VCaP (cell line): ENCODE measurements around the gene IL10.

Experiments
- H3K27ac ChIP-seq: fragments of 450-650 bp; 2 replicates; pipeline ENCODE4 v1.5.1; 2017
- TF ChIP-seq, protein P1 (sequence below): fragments of 450-650 bp; conservative IDR thresholded peaks from 2 replicates; pipeline ENCODE4 v1.5.1; 2017; ENCODE audit warnings: mild to moderate bottlenecking, moderate library complexity

Gene IL10

GRCh38 chr1:206808615-206809014 is 36.3 kb upstream of the IL10 start:
- TF ChIP-seq, protein P1, sequence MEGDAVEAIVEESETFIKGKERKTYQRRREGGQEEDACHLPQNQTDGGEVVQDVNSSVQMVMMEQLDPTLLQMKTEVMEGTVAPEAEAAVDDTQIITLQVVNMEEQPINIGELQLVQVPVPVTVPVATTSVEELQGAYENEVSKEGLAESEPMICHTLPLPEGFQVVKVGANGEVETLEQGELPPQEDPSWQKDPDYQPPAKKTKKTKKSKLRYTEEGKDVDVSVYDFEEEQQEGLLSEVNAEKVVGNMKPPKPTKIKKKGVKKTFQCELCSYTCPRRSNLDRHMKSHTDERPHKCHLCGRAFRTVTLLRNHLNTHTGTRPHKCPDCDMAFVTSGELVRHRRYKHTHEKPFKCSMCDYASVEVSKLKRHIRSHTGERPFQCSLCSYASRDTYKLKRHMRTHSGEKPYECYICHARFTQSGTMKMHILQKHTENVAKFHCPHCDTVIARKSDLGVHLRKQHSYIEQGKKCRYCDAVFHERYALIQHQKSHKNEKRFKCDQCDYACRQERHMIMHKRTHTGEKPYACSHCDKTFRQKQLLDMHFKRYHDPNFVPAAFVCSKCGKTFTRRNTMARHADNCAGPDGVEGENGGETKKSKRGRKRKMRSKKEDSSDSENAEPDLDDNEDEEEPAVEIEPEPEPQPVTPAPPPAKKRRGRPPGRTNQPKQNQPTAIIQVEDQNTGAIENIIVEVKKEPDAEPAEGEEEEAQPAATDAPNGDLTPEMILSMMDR, result no peak
- no peak overlapping the region for H3K27ac ChIP-seq

DNA sequence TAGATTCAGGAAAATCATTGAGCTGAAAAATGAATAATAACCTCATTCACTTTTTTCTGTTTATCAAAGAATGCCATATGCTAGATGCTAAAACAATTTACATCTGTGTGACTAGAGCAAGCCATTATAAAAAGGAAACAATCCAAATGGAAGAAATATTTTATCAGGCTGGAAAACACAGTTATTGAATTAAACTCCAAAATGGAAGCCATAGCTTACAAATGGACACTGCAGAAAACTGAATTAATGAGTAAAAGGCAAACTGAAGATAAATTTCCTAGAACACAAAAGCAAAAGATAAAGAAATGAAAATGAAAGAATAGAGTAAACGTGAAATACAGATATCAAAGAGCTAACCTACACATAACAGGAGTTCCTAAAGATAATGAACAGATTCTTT is 33.1 kb upstream of the IL10 start:
- no peak overlapping the region for H3K27ac ChIP-seq
- TF ChIP-seq, protein P1, result no peak

GRCh38 chr1:206804156-206804737 is 32.0 kb upstream of the IL10 start:
- H3K27ac ChIP-seq, result no peak overlapping the region

GRCh38 chr1:206803221-206803730 is 31.0 kb upstream of the IL10 start:
- TF ChIP-seq, protein P1, result no peak
- no peak overlapping the region for H3K27ac ChIP-seq

More at GRCh38 chr1:206804156-206804737, 32.0 kb upstream of the IL10 start:
- TF ChIP-seq, protein P1, result no peak

- TF ChIP-seq, protein P1, result no peak
- H3K27ac ChIP-seq, result no peak overlapping the region
Observed at GRCh38 chr1:206802401-206802800, 30.1 kb upstream of the IL10 start.

DNA sequence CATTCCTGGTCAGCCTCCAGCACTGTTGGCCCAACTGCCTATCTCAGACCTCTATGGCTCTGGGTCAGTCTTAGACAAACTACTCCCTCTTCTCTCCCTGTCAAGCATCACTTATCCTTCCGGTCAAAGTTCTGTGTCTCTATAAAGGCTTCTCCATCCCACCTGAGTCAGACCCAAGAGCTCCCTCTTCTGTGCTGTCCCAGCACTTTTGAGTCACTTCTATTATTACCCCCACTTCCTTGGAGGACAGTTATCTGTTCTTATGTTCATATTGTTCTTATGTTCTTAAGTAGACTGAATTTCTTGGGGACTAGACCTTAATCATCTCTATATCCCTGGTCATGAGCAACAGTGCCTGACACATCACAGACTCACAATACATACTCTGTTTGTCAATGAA is 29.2 kb upstream of the IL10 start:
- no peak overlapping the region for H3K27ac ChIP-seq
- TF ChIP-seq, protein P1, result no peak

DNA sequence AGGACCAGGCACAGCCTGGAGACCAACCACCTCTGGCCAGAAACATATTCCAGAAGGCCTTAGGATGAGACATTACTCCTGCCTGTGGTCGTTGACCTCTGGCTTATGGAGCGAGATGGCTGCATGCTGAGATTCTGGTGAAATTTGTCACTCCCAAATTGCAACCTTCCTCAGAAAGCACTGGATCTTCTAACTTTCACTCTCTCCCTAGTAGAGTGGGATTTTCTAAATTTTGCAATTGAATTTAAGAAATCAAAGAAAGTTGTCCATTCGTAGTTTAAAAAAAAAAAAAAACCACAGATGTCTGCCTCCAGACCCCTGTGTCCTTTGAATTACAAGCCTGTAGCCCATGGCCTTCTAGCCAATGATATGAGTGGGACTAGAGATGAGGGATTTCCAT is 28.6 kb upstream of the IL10 start:
- H3K27ac ChIP-seq, result no peak overlapping the region
- TF ChIP-seq, protein P1, result no peak
